Measurements from ENCODE around the gene ARHGAP22.
A peak's percentile ranks its signal among the peaks of the same experiment; 100 is the strongest.

The ARHGAP22 gene

GRCh38 chr10:48567346-48567745, 37.5 kb downstream of the ARHGAP22 start:
- Mint-ChIP-seq H3K4me1 (no peaks in the 10 kb centered on the region), H3K27ac (no peak overlapping the region), H3K4me3 (no peak overlapping the region), H3K9me3 (no peaks in the 10 kb centered on the region), H3K27me3 (no peaks in the 10 kb centered on the region), H3K36me3 (ENCODE audit: low read depth) (no peaks in the 10 kb centered on the region)
- DNase-seq = no peak
- peak; percentile 8 for ATAC-seq

- ATAC-seq (no peak), DNase-seq (no peak)
- H3K4me1 Mint-ChIP-seq = no peaks in the 10 kb centered on the region
- H3K27ac Mint-ChIP-seq = no peak overlapping the region
- no peaks in the 10 kb centered on the region for H3K27me3 Mint-ChIP-seq
- no peak overlapping the region for H3K4me3 Mint-ChIP-seq
- no peaks in the 10 kb centered on the region for H3K9me3 Mint-ChIP-seq
- H3K36me3 Mint-ChIP-seq (ENCODE audit: low read depth) = no peaks in the 10 kb centered on the region
Measured at GRCh38 chr10:48564466-48565160, 40.3 kb downstream of the ARHGAP22 start.

- H3K27ac Mint-ChIP-seq = no peak overlapping the region
- ATAC-seq = no peak
- H3K9me3 Mint-ChIP-seq = no peaks in the 10 kb centered on the region
- H3K4me1 Mint-ChIP-seq = no peaks in the 10 kb centered on the region
- H3K27me3 Mint-ChIP-seq = no peaks in the 10 kb centered on the region
- DNase-seq = no peak
- H3K4me3 Mint-ChIP-seq = no peak overlapping the region
- no peaks in the 10 kb centered on the region for H3K36me3 Mint-ChIP-seq (ENCODE audit: low read depth)
Measured at GRCh38 chr10:48557511-48558123, 47.3 kb downstream of the ARHGAP22 start.

GRCh38 chr10:48556713-48557112, 48.2 kb downstream of the ARHGAP22 start:
- Mint-ChIP-seq H3K27me3 (no peaks in the 10 kb centered on the region), H3K36me3 (ENCODE audit: low read depth) (no peaks in the 10 kb centered on the region), H3K4me1 (no peaks in the 10 kb centered on the region), H3K27ac (no peak overlapping the region), H3K4me3 (no peak overlapping the region), H3K9me3 (no peaks in the 10 kb centered on the region)
- DNase-seq = no peak
- ATAC-seq = no peak

GRCh38 chr10:48556065-48556464, 48.8 kb downstream of the ARHGAP22 start:
- H3K27ac Mint-ChIP-seq = no peak overlapping the region

GRCh38 chr10:48555310-48556042, 49.4 kb downstream of the ARHGAP22 start:
- DNase-seq (no peak), ATAC-seq (peak; percentile 9)
- H3K27ac Mint-ChIP-seq = no peak overlapping the region
- no peaks in the 10 kb centered on the region for H3K36me3 Mint-ChIP-seq (ENCODE audit: low read depth)
- no peak overlapping the region for H3K4me3 Mint-ChIP-seq
- no peaks in the 10 kb centered on the region for H3K27me3 Mint-ChIP-seq
- H3K4me1 Mint-ChIP-seq = no peaks in the 10 kb centered on the region
- H3K9me3 Mint-ChIP-seq = no peaks in the 10 kb centered on the region

More at GRCh38 chr10:48556065-48556464, 48.8 kb downstream of the ARHGAP22 start:
- Mint-ChIP-seq H3K4me1 (no peaks in the 10 kb centered on the region), H3K9me3 (no peaks in the 10 kb centered on the region), H3K27me3 (no peaks in the 10 kb centered on the region), H3K4me3 (no peak overlapping the region), H3K36me3 (ENCODE audit: low read depth) (no peaks in the 10 kb centered on the region)
- DNase-seq (no peak), ATAC-seq (peak; percentile 9)

- Mint-ChIP-seq H3K36me3 (ENCODE audit: low read depth) (no peaks in the 10 kb centered on the region), H3K4me1 (no peaks in the 10 kb centered on the region), H3K27me3 (no peaks in the 10 kb centered on the region), H3K9me3 (no peaks in the 10 kb centered on the region), H3K4me3 (no peak overlapping the region), H3K27ac (no peak overlapping the region)
- ATAC-seq = no peak
- DNase-seq = no peak
Measured at GRCh38 chr10:48554656-48555055, 50.2 kb downstream of the ARHGAP22 start.

GRCh38 chr10:48554246-48554645, 50.6 kb downstream of the ARHGAP22 start:
- no peaks in the 10 kb centered on the region for H3K27me3 Mint-ChIP-seq
- H3K36me3 Mint-ChIP-seq (ENCODE audit: low read depth) = no peaks in the 10 kb centered on the region
- H3K4me3 Mint-ChIP-seq = no peak overlapping the region
- H3K9me3 Mint-ChIP-seq = no peaks in the 10 kb centered on the region
- no peak for ATAC-seq
- H3K4me1 Mint-ChIP-seq = no peaks in the 10 kb centered on the region
- no peak for DNase-seq
- no peak overlapping the region for H3K27ac Mint-ChIP-seq

- no peak for ATAC-seq
- Mint-ChIP-seq H3K27ac (no peak overlapping the region), H3K4me3 (no peak overlapping the region)
Measured at GRCh38 chr10:48552946-48553564, 51.8 kb downstream of the ARHGAP22 start.

GRCh38 chr10:48551861-48552591, 52.8 kb downstream of the ARHGAP22 start:
- H3K27me3 Mint-ChIP-seq = no peaks in the 10 kb centered on the region
- H3K27ac Mint-ChIP-seq = no peak overlapping the region
- DNase-seq (peak; percentile 27), ATAC-seq (peak; percentile 37)
- no peak overlapping the region for H3K4me3 Mint-ChIP-seq
- no peaks in the 10 kb centered on the region for H3K4me1 Mint-ChIP-seq
- H3K9me3 Mint-ChIP-seq = no peaks in the 10 kb centered on the region
- H3K36me3 Mint-ChIP-seq (ENCODE audit: low read depth) = no peaks in the 10 kb centered on the region

More at GRCh38 chr10:48552946-48553564, 51.8 kb downstream of the ARHGAP22 start:
- Mint-ChIP-seq H3K9me3 (no peaks in the 10 kb centered on the region), H3K36me3 (ENCODE audit: low read depth) (no peaks in the 10 kb centered on the region), H3K4me1 (no peaks in the 10 kb centered on the region), H3K27me3 (no peaks in the 10 kb centered on the region)
- DNase-seq = no peak

- H3K9me3 Mint-ChIP-seq = no peaks in the 10 kb centered on the region
- H3K4me1 Mint-ChIP-seq = no peaks in the 10 kb centered on the region
- H3K27ac Mint-ChIP-seq = no peak overlapping the region
- no peaks in the 10 kb centered on the region for H3K27me3 Mint-ChIP-seq
- H3K4me3 Mint-ChIP-seq = no peak overlapping the region
- DNase-seq (no peak), ATAC-seq (no peak)
- no peaks in the 10 kb centered on the region for H3K36me3 Mint-ChIP-seq (ENCODE audit: low read depth)
Measured at GRCh38 chr10:48550977-48551376, 53.9 kb downstream of the ARHGAP22 start.

- H3K9me3 Mint-ChIP-seq = no peaks in the 10 kb centered on the region
- DNase-seq (no peak), ATAC-seq (no peak)
- no peak overlapping the region for H3K27ac Mint-ChIP-seq
- H3K4me3 Mint-ChIP-seq = no peak overlapping the region
- no peaks in the 10 kb centered on the region for H3K4me1 Mint-ChIP-seq
- H3K27me3 Mint-ChIP-seq = no peaks in the 10 kb centered on the region
- no peaks in the 10 kb centered on the region for H3K36me3 Mint-ChIP-seq (ENCODE audit: low read depth)
Measured at GRCh38 chr10:48550071-48550691, 54.7 kb downstream of the ARHGAP22 start.

- no peaks in the 10 kb centered on the region for H3K4me1 Mint-ChIP-seq
- H3K27me3 Mint-ChIP-seq = no peaks in the 10 kb centered on the region
- ATAC-seq = no peak
- no peak for DNase-seq
- no peaks in the 10 kb centered on the region for H3K9me3 Mint-ChIP-seq
- no peak overlapping the region for H3K4me3 Mint-ChIP-seq
- no peak overlapping the region for H3K27ac Mint-ChIP-seq
- no peaks in the 10 kb centered on the region for H3K36me3 Mint-ChIP-seq (ENCODE audit: low read depth)
Measured at GRCh38 chr10:48549236-48549635, 55.6 kb downstream of the ARHGAP22 start.

All from activated naive CD8-positive, alpha-beta T cell treated with anti-CD3 and anti-CD28 coated beads, Interleukin-2, amount 50 U/mL, for 24 hours (primary cell).